Breast epithelium (tissue), 3 donors: ENCODE measurements around the gene CCNG1.

ENCODE experiments used
- POLR2A ChIP-seq: fragments of 450-650 bp; IDR thresholded peaks from one replicate; pipeline ENCODE4 v1.6.1; 2016; ENCODE audit warnings: antibody characterized with exemption, mild to moderate bottlenecking, moderate library complexity
- POLR2AphosphoS5 ChIP-seq, 3 donors: sonication (generic); formaldehyde crosslinking; IDR thresholded peaks; one replicate each; pipeline ENCODE4 v1.6.1; 2017; ENCODE audit warnings: antibody characterized with exemption in 3 of 3
- TF ChIP-seq, protein P1 (sequence below), 3 donors: fragments of 450-650 bp; IDR thresholded peaks; one replicate each; pipeline ENCODE4 v1.5.1; 2016 to 2017; ENCODE audit warnings: antibody characterized with exemption in 3 of 3, mild to moderate bottlenecking in 3 of 3, moderate library complexity in 3 of 3

DNA sequence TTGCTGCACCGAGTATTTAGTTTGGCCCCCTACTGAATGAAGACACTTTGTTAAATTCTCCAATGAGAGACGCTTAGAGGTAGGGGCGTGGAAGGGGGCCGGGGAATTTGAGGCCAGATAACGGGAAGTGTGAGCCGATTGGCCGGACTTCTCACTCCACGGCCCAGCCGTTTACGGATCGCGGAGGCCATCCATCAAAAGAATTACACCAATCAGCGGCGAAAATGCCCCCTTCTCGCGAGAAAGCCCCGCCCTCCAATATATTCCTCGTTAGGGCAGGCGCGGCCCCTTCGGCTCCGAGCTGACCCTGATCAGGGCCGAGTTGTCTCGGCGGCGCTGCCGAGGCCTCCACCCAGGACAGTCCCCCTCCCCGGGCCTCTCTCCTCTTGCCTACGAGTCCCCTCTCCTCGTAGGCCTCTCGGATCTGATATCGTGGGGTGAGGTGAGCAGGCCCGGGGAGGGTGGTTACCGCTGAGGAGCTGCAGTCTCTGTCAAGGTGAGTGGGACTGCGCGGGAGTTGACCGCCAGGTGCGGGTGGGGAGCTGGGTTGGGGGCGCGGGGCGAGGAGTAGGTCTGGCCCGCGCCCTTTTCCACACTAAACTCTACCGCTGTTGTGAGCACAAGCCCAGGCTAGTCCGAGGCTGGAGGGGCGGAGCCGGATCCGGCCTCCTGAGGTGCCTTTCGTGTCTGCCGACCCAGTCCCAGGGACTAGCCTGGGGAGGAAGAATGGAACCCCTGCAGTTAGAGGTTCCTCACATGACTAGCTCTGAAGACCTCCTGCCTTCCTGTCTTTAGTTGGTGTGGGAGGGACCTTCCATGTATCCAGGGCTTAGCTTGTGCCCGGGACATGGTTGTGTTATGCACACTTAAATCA lies at the start of gene CCNG1:
- TF ChIP-seq, protein P1, sequence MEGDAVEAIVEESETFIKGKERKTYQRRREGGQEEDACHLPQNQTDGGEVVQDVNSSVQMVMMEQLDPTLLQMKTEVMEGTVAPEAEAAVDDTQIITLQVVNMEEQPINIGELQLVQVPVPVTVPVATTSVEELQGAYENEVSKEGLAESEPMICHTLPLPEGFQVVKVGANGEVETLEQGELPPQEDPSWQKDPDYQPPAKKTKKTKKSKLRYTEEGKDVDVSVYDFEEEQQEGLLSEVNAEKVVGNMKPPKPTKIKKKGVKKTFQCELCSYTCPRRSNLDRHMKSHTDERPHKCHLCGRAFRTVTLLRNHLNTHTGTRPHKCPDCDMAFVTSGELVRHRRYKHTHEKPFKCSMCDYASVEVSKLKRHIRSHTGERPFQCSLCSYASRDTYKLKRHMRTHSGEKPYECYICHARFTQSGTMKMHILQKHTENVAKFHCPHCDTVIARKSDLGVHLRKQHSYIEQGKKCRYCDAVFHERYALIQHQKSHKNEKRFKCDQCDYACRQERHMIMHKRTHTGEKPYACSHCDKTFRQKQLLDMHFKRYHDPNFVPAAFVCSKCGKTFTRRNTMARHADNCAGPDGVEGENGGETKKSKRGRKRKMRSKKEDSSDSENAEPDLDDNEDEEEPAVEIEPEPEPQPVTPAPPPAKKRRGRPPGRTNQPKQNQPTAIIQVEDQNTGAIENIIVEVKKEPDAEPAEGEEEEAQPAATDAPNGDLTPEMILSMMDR (IDR thresholded peaks at IDR 0.05) = no peak
- TF ChIP-seq POLR2A (peak; percentile 42), POLR2AphosphoS5 (IDR thresholded peaks at IDR 0.05) (peak; percentile 70 to 83 (median 79))
